ENCODE data around the gene HOXC5. TPM values are rescaled to one million over a fixed set of nuclear protein-coding genes. Genes with fewer than 3 reads are reported as not detected.

HOXC5 gene
- 0.12 TPM in 1 of 2 replicates, not detected in the other for total RNA-seq

GRCh38 chr12:54032627-54033100 lies at the start of gene HOXC5:
Gene HOXC5, plus strand, starts transcription at chr12:54033050. Its CDS starts 73 bp downstream, at chr12:54033123.

GRCh38 chr12:53984901-53985691 lies 47.8 kb upstream of the HOXC5 start, which contains the start of gene HOXC10:
Gene HOXC10, plus strand, starts transcription at chr12:53985146. Its CDS starts 114 bp downstream, at chr12:53985260.

GRCh38 chr12:54000116-54001114 lies 32.4 kb upstream of the HOXC5 start, which contains the start of gene HOXC9:
Gene HOXC9, plus strand, starts transcription at chr12:54000161. Its CDS starts 28 bp downstream, at chr12:54000189.

GRCh38 chr12:54028314-54029201 lies 4.3 kb upstream of the HOXC5 start, which contains the start of gene HOXC6:
Gene HOXC6, plus strand, starts transcription at chr12:54028440. Its CDS starts 82 bp downstream, at chr12:54028522.

GRCh38 chr12:54053751-54054741 lies 21.2 kb downstream of the HOXC5 start, which contains the start of gene HOXC4:
Gene HOXC4, plus strand, starts transcription at chr12:54053835. Its CDS starts 88 bp downstream, at chr12:54053923.

Small RNA genes within 50 kb of the gene (small RNA-seq; reads per million reads assigned to genes)
- not detected for gene HOXC5
- not detected for gene MIR196A2
- gene MIR615 = 13.9 reads per million, percentile 93 among the genes with 10 or more reads in this experiment

Other genes with a start within 250 kb of the HOXC5 start
- gene HOXC13, start 94.2 kb upstream of the HOXC5 start, total RNA-seq = not detected in 2 replicates
- not detected in 2 replicates for gene HOXC12, start 78.1 kb upstream of the HOXC5 start, total RNA-seq
- gene HOXC11, start 59.9 kb upstream of the HOXC5 start, total RNA-seq = not detected in 2 replicates
- gene HOTAIR, start 58.1 kb upstream of the HOXC5 start, total RNA-seq = 0.16 TPM in 1 of 2 replicates, not detected in the other
- gene HOXC10, start 47.9 kb upstream of the HOXC5 start, total RNA-seq = 0.16 TPM in 1 of 2 replicates, not detected in the other
- gene HOXC9, start 32.9 kb upstream of the HOXC5 start, total RNA-seq = not detected in 2 replicates
- not detected in 2 replicates for gene HOXC8, start 24.1 kb upstream of the HOXC5 start, total RNA-seq
- gene HOXC6, start 4.6 kb upstream of the HOXC5 start, total RNA-seq = 0.24 TPM in 1 of 2 replicates, not detected in the other
- 0.16 and 0.24 TPM in 2 replicates for gene HOXC4, start 20.8 kb downstream of the HOXC5 start, total RNA-seq
- gene SMUG1, start 155.9 kb downstream of the HOXC5 start, total RNA-seq = 19.6 and 25.0 TPM in 2 replicates
- gene CBX5, start 247.1 kb downstream of the HOXC5 start, total RNA-seq = 45.5 and 57.4 TPM in 2 replicates
- gene HNRNPA1, start 247.7 kb downstream of the HOXC5 start, total RNA-seq = 264 and 434 TPM in 2 replicates

All from hair follicle dermal papilla cell (primary cell).